ENCODE measurements around the gene ECEL1.

GRCh38 chr2:232493701-232494474 is 6.3 kb upstream of the ECEL1 start:
- TF ChIP-seq, protein P1, sequence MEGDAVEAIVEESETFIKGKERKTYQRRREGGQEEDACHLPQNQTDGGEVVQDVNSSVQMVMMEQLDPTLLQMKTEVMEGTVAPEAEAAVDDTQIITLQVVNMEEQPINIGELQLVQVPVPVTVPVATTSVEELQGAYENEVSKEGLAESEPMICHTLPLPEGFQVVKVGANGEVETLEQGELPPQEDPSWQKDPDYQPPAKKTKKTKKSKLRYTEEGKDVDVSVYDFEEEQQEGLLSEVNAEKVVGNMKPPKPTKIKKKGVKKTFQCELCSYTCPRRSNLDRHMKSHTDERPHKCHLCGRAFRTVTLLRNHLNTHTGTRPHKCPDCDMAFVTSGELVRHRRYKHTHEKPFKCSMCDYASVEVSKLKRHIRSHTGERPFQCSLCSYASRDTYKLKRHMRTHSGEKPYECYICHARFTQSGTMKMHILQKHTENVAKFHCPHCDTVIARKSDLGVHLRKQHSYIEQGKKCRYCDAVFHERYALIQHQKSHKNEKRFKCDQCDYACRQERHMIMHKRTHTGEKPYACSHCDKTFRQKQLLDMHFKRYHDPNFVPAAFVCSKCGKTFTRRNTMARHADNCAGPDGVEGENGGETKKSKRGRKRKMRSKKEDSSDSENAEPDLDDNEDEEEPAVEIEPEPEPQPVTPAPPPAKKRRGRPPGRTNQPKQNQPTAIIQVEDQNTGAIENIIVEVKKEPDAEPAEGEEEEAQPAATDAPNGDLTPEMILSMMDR (IDR thresholded peaks at IDR 0.05): no peak
- no peak for TF ChIP-seq POLR2A (IDR thresholded peaks at IDR 0.05)
